ENCODE measurements around the gene TNRC18. TPM values are rescaled to one million over a fixed set of nuclear protein-coding genes. Genes with fewer than 3 reads are reported as not detected.
"Not testable (repeated sequence)": the region's sequence is repeated elsewhere in the genome, so short reads cannot be mapped to it uniquely, and the experiment has no call there.

The TNRC18 gene
- total and polyA plus RNA-seq, 2 of the 8 experiments (the other 6 are each of a cell fraction or from before 2014, with no cell fraction given) = 1.7 to 8.6 TPM

DNA sequence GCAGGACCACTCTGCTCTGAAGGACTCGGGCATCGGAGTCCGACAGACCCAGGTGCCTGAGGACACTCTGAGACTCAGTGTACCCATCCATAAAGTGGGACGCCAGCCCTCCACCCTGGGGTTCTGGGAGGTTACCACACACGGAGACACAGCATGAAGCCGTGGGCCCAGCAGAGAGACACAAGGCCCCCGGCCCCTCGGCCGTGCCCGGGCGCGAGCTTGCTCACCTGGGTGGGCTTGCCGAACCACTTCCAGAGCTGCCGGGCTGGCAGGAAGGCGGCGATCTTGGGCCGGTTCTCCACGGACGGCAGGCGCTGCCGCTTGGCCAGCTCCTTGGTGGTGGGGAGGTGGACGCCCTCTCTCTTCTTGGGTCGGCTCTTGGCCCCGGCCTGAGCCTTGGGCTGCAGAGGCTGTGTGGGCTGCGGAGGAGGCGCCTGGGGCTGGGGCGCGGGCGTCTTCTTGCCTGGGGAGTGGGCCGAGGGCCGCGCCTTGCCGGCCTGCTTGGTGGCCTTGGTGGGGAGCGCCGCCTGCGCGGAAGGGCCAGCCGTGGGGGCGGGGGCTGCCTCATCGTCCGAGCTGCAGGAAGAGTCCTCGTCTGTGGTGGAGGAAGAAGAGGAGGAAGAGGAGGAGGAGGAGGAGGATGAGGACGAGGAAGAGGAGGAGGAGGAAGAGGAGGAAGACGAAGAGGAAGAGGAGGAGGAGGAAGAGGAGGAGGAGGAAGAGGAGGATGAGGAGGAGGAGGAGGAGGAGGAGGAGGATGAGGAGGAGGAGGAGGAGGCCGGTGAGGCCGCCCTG lies 111.2 kb downstream of the TNRC18 start:
- DNase-seq (ENCODE audit: low read depth in 1 of 2, low spot score in 2 of 2); H4K8ac ChIP-seq (ENCODE audit: extremely low read depth, insufficient read depth, low read length): not testable (repeated sequence)
- CTCF ChIA-PET (ENCODE audit: partially characterized antibody) = interaction anchor here (1.1 to 1.4 kb wide), 2 partner anchors 53 to 137 kb away, joined by 3 to 4 read pairs; no protein-coding TSS in a partner anchor

More for the DNA sequence above, 111.2 kb downstream of the TNRC18 start:
- not testable (repeated sequence) for H2BK15ac ChIP-seq (ENCODE audit: low read length); H2AK5ac ChIP-seq (ENCODE audit: low read depth, low read length); H2BK5ac ChIP-seq (ENCODE audit: low read depth, low read length); H4K5ac ChIP-seq (ENCODE audit: insufficient read length, low read depth, low read length); H3K27me3 ChIP-seq (replicated peaks in 1 of 4; ENCODE audit: control insufficient read depth in 3 of 4, extremely low read depth in 1 of 4, insufficient read depth in 3 of 4, low read length in 3 of 4); H3K4me2 ChIP-seq (ENCODE audit: insufficient read depth in 1 of 2, low read depth in 2 of 2, low read length in 2 of 2); H2BK20ac ChIP-seq (ENCODE audit: low read length); H3K9ac ChIP-seq (replicated peaks in 1 of 4; ENCODE audit: extremely low read depth in 1 of 4, low read depth in 3 of 4, low read length in 3 of 4); H3K56ac ChIP-seq (replicated peaks; ENCODE audit: insufficient read length, low read depth, low read length); H3K36me3 ChIP-seq (ENCODE audit: control insufficient read depth in 2 of 4, insufficient read depth in 4 of 4, low read length in 3 of 4); H3K18ac ChIP-seq (ENCODE audit: extremely low read depth, low read length); H3K27ac ChIP-seq (ENCODE audit: low read depth, low read length); H2BK12ac ChIP-seq (ENCODE audit: low read depth, low read length); H3K23me2 ChIP-seq (ENCODE audit: low read depth, low read length); FAIRE-seq; H3K4ac ChIP-seq (replicated peaks; ENCODE audit: insufficient read length, low read depth, low read length); H3K9me3 ChIP-seq (ENCODE audit: insufficient read depth in 2 of 2, low read depth in 1 of 2, low read length in 1 of 2); H4K20me1 ChIP-seq (replicated peaks in 1 of 2; ENCODE audit: control insufficient read depth in 1 of 2, insufficient read depth in 2 of 2, low read length in 2 of 2); H3K23ac ChIP-seq (ENCODE audit: insufficient read length); H3K79me2 ChIP-seq (ENCODE audit: control insufficient read depth in 1 of 2, insufficient read depth in 2 of 2, low read length in 2 of 2); H2AFZ ChIP-seq (ENCODE audit: low read length); H2BK120ac ChIP-seq (replicated peaks; ENCODE audit: low read depth, low read length); H3K14ac ChIP-seq (ENCODE audit: insufficient read length); H3K79me1 ChIP-seq (ENCODE audit: low read depth, low read length); H4K91ac ChIP-seq (replicated peaks; ENCODE audit: insufficient read length, low read length); H3K4me3 ChIP-seq (ENCODE audit: extremely low read depth in 1 of 4, insufficient read depth in 2 of 4, low read depth in 3 of 4, low read length in 4 of 4); H3K4me1 ChIP-seq (replicated peaks in 1 of 4; ENCODE audit: control insufficient read depth in 3 of 4, insufficient read depth in 4 of 4, low read length in 3 of 4)
- 91 to 97% methylated on average over 2 to 8 of the region's 46 CpGs for WGBS, 2 experiments (ENCODE audit: extremely low coverage in 1 of 2, insufficient coverage in 1 of 2, insufficient read length in 1 of 2, insufficient replicate concordance in 2 of 2, low coverage in 1 of 2, low lambda C conversion rate in 2 of 2, missing lambda C conversion rate in 1 of 2)
- POLR2A ChIA-PET (ENCODE audit: partially characterized antibody) = interaction anchor here (0.6 kb wide), 2 partner anchors 161 to 351 kb away, joined by 3 read pairs; no protein-coding TSS in a partner anchor
